ENCODE results near the gene IL26. TPM values are rescaled to one million over a fixed set of nuclear protein-coding genes. Genes with fewer than 3 reads are reported as not detected.
A peak's percentile ranks its signal among the peaks of the same experiment; 100 is the strongest.

The IL26 gene
- polyA plus RNA-seq, 3 donors from 2014 or later: not detected

- no peak overlapping the region for H3K27ac Mint-ChIP-seq
- peaks cover 0 to 4% (median 0%) of the 10 kb centered on the region in 3 donors for H3K27me3 Mint-ChIP-seq (ENCODE audit: low read depth in 3 of 3)
- peaks cover 0 to 1% (median 0%) of the 10 kb centered on the region in 6 donors for H3K9me3 Mint-ChIP-seq
- H3K36me3 Mint-ChIP-seq: no peaks in the 10 kb centered on the region
- H3K4me3 Mint-ChIP-seq: no peak overlapping the region
- H3K4me1 Mint-ChIP-seq: peaks cover 15 to 19% of the 10 kb centered on the region in 2 donors
- DNase-seq: no peak
Observed at GRCh38 chr12:68206446-68206845, 19.2 kb downstream of the IL26 start.

- Mint-ChIP-seq H3K36me3 (no peaks in the 10 kb centered on the region), H3K27me3 (ENCODE audit: low read depth in 3 of 3) (peaks cover 1 to 3% (median 2%) of the 10 kb centered on the region in 3 donors), H3K9me3 (no peaks in the 10 kb centered on the region), H3K27ac (peak overlapping the region in 2 of 6 donors; percentile 31 to 34), H3K4me3 (peak overlapping the region in 3 of 5 donors; percentile 2 to 10 (median 8)), H3K4me1 (peaks cover 19 to 28% of the 10 kb centered on the region in 2 donors)
- DNase-seq: peak; percentile 4 to 14 (median 10)
Observed at GRCh38 chr12:68203460-68203875, 22.1 kb downstream of the IL26 start.

- DNase-seq: no peak
- no peaks in the 10 kb centered on the region for H3K36me3 Mint-ChIP-seq
- no peak overlapping the region for H3K27ac Mint-ChIP-seq
- no peak overlapping the region for H3K4me3 Mint-ChIP-seq
- H3K9me3 Mint-ChIP-seq: no peaks in the 10 kb centered on the region
- peaks cover 1 to 3% (median 2%) of the 10 kb centered on the region in 3 donors for H3K27me3 Mint-ChIP-seq (ENCODE audit: low read depth in 3 of 3)
- H3K4me1 Mint-ChIP-seq: peaks cover 19 to 28% of the 10 kb centered on the region in 2 donors
Observed at GRCh38 chr12:68200854-68201253, 24.8 kb downstream of the IL26 start.

GRCh38 chr12:68199127-68199526, 26.5 kb downstream of the IL26 start:
- no peak overlapping the region for H3K4me3 Mint-ChIP-seq
- peaks cover 19 to 28% of the 10 kb centered on the region in 2 donors for H3K4me1 Mint-ChIP-seq
- no peak overlapping the region for H3K27ac Mint-ChIP-seq
- H3K27me3 Mint-ChIP-seq (ENCODE audit: low read depth in 3 of 3): peaks cover 1 to 3% (median 2%) of the 10 kb centered on the region in 3 donors
- DNase-seq: no peak
- H3K9me3 Mint-ChIP-seq: no peaks in the 10 kb centered on the region
- no peaks in the 10 kb centered on the region for H3K36me3 Mint-ChIP-seq

- Mint-ChIP-seq H3K4me3 (peak overlapping the region in 1 of 5 donors; percentile 8), H3K4me1 (peaks cover 16 to 25% of the 10 kb centered on the region in 2 donors), H3K9me3 (no peaks in the 10 kb centered on the region), H3K36me3 (no peaks in the 10 kb centered on the region), H3K27ac (no peak overlapping the region), H3K27me3 (ENCODE audit: low read depth in 3 of 3) (peaks cover under 1 to 5% (median 1%) of the 10 kb centered on the region in 3 donors)
- DNase-seq: no peak
Observed at GRCh38 chr12:68198507-68199086, 27.0 kb downstream of the IL26 start.

- no peak for DNase-seq
- H3K9me3 Mint-ChIP-seq: peaks cover 0 to 2% (median 0%) of the 10 kb centered on the region in 6 donors
- peak overlapping the region in 4 of 6 donors; percentile 23 to 76 (median 66) for H3K27ac Mint-ChIP-seq
- peaks cover 8 to 26% of the 10 kb centered on the region in 2 donors for H3K4me1 Mint-ChIP-seq
- peaks cover 0 to 8% (median 4%) of the 10 kb centered on the region in 3 donors for H3K27me3 Mint-ChIP-seq (ENCODE audit: low read depth in 3 of 3)
- peaks cover 0 to 3% (median 0%) of the 10 kb centered on the region in 3 donors for H3K36me3 Mint-ChIP-seq
- H3K4me3 Mint-ChIP-seq: peak overlapping the region in 3 of 5 donors; percentile 25 to 51 (median 36)
Observed at GRCh38 chr12:68190301-68190700, 35.3 kb downstream of the IL26 start.

GRCh38 chr12:68189821-68190242, 35.8 kb downstream of the IL26 start:
- Mint-ChIP-seq H3K4me3 (peak overlapping the region; percentile 27 to 67 (median 36)), H3K27me3 (ENCODE audit: low read depth in 3 of 3) (peaks cover 0 to 8% (median 5%) of the 10 kb centered on the region in 3 donors), H3K4me1 (peaks cover 8 to 26% of the 10 kb centered on the region in 2 donors), H3K27ac (peak overlapping the region; percentile 19 to 76 (median 73)), H3K9me3 (peaks cover 0 to 2% (median 0%) of the 10 kb centered on the region in 6 donors), H3K36me3 (peaks cover 0 to 3% (median 0%) of the 10 kb centered on the region in 3 donors)
- peak; percentile 28 to 53 (median 42) for DNase-seq

GRCh38 chr12:68185598-68185997, 40.0 kb downstream of the IL26 start:
- H3K4me1 Mint-ChIP-seq: peaks cover 21 to 39% of the 10 kb centered on the region in 2 donors
- no peak overlapping the region for H3K4me3 Mint-ChIP-seq
- H3K36me3 Mint-ChIP-seq: peaks cover 0 to 3% (median 0%) of the 10 kb centered on the region in 3 donors
- no peak for DNase-seq
- no peaks in the 10 kb centered on the region for H3K9me3 Mint-ChIP-seq
- no peak overlapping the region for H3K27ac Mint-ChIP-seq
- H3K27me3 Mint-ChIP-seq (ENCODE audit: low read depth in 3 of 3): peaks cover 0 to 7% (median 5%) of the 10 kb centered on the region in 3 donors

GRCh38 chr12:68180792-68181744, 44.5 kb downstream of the IL26 start:
- H3K36me3 Mint-ChIP-seq: no peaks in the 10 kb centered on the region
- peak overlapping the region; percentile 35 to 74 (median 60) for H3K27ac Mint-ChIP-seq
- H3K27me3 Mint-ChIP-seq (ENCODE audit: low read depth in 3 of 3): peaks cover 0 to 7% (median 2%) of the 10 kb centered on the region in 3 donors
- peaks cover 21 to 24% of the 10 kb centered on the region in 2 donors for H3K4me1 Mint-ChIP-seq
- DNase-seq: peak; percentile 23 to 43 (median 34)
- peak overlapping the region; percentile 7 to 48 (median 17) for H3K4me3 Mint-ChIP-seq
- no peaks in the 10 kb centered on the region for H3K9me3 Mint-ChIP-seq

- H3K9me3 Mint-ChIP-seq: no peaks in the 10 kb centered on the region
Observed at GRCh38 chr12:68178774-68179439, 46.7 kb downstream of the IL26 start.

GRCh38 chr12:68178184-68178583, 47.4 kb downstream of the IL26 start:
- H3K4me1 Mint-ChIP-seq: peaks cover 40 to 48% of the 10 kb centered on the region in 2 donors
- no peak overlapping the region for H3K4me3 Mint-ChIP-seq
- no peak overlapping the region for H3K27ac Mint-ChIP-seq
- no peaks in the 10 kb centered on the region for H3K36me3 Mint-ChIP-seq
- DNase-seq: no peak
- peaks cover 0 to 6% (median 5%) of the 10 kb centered on the region in 3 donors for H3K27me3 Mint-ChIP-seq (ENCODE audit: low read depth in 3 of 3)
- H3K9me3 Mint-ChIP-seq: no peaks in the 10 kb centered on the region

More at GRCh38 chr12:68178774-68179439, 46.7 kb downstream of the IL26 start:
- Mint-ChIP-seq H3K27ac (peak overlapping the region in 3 of 6 donors; percentile 28 to 34 (median 34)), H3K4me3 (no peak overlapping the region), H3K36me3 (no peaks in the 10 kb centered on the region), H3K27me3 (ENCODE audit: low read depth in 3 of 3) (peaks cover 0 to 6% (median 5%) of the 10 kb centered on the region in 3 donors), H3K4me1 (peaks cover 40 to 46% of the 10 kb centered on the region in 2 donors)
- no peak for DNase-seq

- no peak overlapping the region for H3K4me3 Mint-ChIP-seq
- no peaks in the 10 kb centered on the region for H3K36me3 Mint-ChIP-seq
- no peak for DNase-seq
- peaks cover 0 to 6% (median 5%) of the 10 kb centered on the region in 3 donors for H3K27me3 Mint-ChIP-seq (ENCODE audit: low read depth in 3 of 3)
- no peaks in the 10 kb centered on the region for H3K9me3 Mint-ChIP-seq
- H3K4me1 Mint-ChIP-seq: peaks cover 40 to 48% of the 10 kb centered on the region in 2 donors
- H3K27ac Mint-ChIP-seq: peak overlapping the region in 1 of 6 donors; percentile 62
Observed at GRCh38 chr12:68177562-68177961, 48.0 kb downstream of the IL26 start.

- Mint-ChIP-seq H3K4me3 (peak overlapping the region in 4 of 5 donors; percentile 12 to 73 (median 58)), H3K9me3 (no peaks in the 10 kb centered on the region), H3K4me1 (peaks cover 34 to 42% of the 10 kb centered on the region in 2 donors), H3K36me3 (no peaks in the 10 kb centered on the region), H3K27me3 (ENCODE audit: low read depth in 3 of 3) (peaks cover 0 to 6% (median 5%) of the 10 kb centered on the region in 3 donors), H3K27ac (peak overlapping the region in 5 of 6 donors; percentile 26 to 90 (median 59))
- DNase-seq: no peak
Observed at GRCh38 chr12:68176257-68176656, 49.4 kb downstream of the IL26 start.
